PC-9 (cell line): ENCODE measurements around the gene AKAP6.

Experiments
- CTCF ChIP-seq: fragments of 200-600 bp; sonication (generic); conservative IDR thresholded peaks from 2 replicates; pipeline ENCODE4 v1.6.1; 2017; ENCODE audit warnings: mixed run types, antibody characterized with exemption, mild to moderate bottlenecking, moderate library complexity
- EZH2 ChIP-seq: fragments of 200-600 bp; sonication (generic); IDR thresholded peaks from 2 replicates; pipeline ENCODE4 v1.8.0; 2017; ENCODE audit warnings: antibody characterized with exemption, low read depth

GRCh38 chr14:32542507-32542906, 213.4 kb downstream of the AKAP6 start:
- no peak for TF ChIP-seq CTCF
- TF ChIP-seq EZH2: no peak
